ENCODE measurements around the gene ZC3H8.

ZC3H8 gene

DNA sequence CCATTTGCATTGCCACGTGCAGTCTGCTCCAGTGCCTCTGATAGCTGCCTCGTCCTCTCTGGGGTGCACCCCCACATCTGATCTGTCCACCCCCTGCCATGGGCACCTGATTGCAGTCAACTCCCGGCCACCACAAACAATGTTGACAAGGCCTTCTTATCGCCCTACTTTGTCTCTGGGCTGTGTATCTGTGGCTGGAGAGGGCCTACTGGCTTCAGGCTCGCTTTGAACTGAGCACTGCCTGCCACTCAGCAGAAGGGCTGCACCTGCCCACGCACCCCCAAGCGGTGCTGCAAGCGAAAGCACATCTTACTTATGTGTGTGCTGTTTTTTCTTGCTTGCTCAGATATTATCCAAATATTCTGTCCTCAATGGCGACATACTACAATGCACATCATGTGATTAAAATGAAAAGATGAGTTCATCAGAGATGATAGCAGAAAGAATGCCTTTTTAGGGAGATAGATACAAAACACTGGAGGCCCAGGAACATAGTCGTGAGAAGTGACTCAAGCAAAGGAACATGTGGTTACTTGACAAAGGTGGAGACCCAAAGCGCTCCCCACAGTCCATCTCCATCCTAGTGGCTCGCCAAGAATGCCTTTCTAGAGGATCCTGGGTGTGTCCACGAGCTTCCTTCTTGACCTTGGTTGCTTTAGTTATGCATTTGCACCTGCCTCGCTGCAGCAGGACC lies 87.9 kb downstream of the ZC3H8 start:
- no peak for DNase-seq (ENCODE audit: low read depth in 2 of 3, low spot score in 1 of 3)

GRCh38 chr2:112165296-112165695 lies 89.5 kb downstream of the ZC3H8 start:
- no peak for DNase-seq (ENCODE audit: low read depth in 2 of 3, low spot score in 1 of 3)

DNA sequence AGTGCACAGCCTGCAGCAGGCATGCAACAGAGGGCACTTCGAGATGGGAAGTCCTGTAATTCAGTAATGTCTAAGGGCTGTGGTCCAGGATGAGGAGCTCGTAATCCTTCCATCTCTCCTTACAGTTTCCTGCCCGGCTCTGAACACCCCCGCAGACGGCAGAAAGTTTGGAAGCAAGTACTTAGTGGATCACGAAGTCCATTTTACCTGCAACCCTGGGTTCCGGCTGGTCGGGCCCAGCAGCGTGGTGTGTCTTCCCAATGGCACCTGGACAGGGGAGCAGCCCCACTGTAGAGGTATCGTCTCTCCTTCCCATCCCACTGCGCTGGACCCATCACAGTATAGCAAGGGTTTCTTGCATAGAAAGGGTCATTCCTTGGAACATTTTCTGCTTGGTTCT lies 90.0 kb downstream of the ZC3H8 start:
- no peak for DNase-seq (ENCODE audit: low read depth in 2 of 3, low spot score in 1 of 3)

GRCh38 chr2:112163541-112163981 lies 91.3 kb downstream of the ZC3H8 start:
- no peak for DNase-seq (ENCODE audit: low read depth in 2 of 3, low spot score in 1 of 3)

DNA sequence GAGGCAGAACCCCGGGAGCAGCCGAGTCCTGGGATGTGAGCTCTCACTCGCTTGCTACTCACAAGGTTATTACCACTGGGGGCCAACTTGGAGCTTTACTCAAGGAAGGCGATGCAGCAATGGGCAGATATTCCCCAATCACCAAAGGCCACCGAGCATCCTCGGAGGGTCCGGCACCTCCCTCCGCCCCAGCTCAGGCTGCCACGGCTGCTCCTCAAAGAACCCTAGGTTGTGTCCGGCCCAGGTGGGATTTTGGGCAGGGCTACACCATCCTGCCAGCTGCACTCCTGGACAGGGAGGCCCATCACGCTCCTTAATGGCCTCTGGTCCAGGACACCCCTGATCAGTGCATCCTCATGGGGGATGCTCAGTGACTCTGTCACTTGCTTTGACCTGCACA lies 91.9 kb downstream of the ZC3H8 start:
- no peak for DNase-seq (ENCODE audit: low read depth in 2 of 3, low spot score in 1 of 3)

GRCh38 chr2:112162341-112162740 lies 92.5 kb downstream of the ZC3H8 start:
- DNase-seq (ENCODE audit: low read depth in 2 of 3, low spot score in 1 of 3), result no peak
